Measurements from ENCODE around the gene GPC5.

GPC5 gene

DNA sequence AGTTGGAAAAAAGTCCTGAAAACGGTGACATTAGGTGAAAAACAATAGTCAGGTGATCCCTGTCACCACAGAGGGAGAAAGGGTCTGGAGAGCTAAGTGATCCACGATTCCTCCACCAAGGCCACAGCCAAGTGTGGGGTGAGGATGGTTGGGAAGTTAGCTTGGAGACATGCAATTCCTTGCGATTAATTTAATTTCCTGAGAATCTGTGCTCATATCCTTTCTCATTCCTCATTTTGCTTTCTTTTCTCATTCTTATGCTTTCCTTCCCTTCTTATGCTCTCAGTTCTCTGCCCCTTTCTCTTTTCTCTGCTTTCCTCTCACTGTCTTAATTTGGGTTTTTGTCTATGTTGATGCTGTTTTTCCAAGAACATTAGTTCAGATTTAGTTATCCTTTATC is 68.8 kb downstream of the GPC5 start:
- DNase-seq, result no peak

DNA sequence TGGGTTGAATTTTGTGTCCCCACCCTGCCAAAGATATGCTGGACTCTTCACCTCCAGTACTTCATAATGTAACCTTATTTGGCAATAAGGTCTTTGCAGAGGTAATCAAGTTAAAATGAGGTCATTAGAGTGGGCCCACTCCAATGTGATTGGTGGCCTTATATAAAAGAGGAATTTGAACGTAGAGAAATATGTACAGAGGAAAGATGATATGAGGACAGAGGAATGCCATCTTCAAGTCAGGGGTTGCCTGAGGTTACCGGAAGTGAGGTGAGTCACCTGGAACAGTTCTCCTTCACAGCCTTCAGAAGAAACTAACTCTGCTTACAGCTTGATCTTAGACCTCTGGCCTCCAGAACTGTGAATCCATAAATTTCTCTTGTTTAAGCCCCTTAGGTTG is 69.9 kb downstream of the GPC5 start:
- DNase-seq, result no peak

DNA sequence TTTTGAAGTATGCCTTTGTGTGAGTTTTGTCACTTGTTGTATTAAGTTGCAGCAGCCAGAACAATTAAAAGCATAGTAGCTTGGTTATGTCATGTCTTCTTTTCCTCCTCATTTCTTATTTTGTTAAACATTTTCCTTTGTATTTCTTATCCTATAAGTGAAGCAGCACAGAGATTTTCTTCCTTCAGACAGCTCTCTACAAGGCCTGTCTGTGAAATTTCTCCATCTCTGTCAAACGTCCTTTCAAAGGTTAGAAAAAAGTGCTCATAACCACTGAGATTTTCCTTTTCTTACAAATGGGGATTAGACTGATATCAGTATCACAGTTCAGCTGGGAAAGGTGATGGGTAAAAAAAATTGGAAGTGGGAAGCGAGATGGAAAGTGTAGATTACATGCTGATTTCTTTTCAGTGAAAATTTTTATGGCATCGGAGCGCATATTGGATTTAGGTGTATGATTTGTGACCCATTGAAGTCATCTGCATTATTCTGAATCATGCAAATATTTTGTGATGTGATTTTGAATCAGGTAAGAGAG is 71.7 kb downstream of the GPC5 start:
- DNase-seq, result no peak

DNA sequence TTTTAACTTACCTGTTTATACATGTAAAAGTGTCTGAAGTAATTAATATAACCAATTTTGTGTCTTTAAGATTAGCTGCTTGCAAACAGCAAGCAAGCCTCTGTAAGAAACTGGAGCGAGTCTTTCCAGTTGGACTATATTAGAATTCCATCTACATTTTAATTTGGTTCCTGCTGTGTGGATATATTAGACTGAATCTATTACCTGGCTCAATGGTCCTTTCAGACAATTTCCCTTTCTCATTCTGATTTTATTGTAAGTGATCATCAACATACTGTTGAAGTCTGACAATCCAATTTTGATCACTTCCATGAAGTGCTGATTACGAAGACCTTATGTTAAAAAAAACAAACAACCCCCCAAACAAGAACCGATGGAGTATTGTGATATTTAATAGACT is 72.3 kb downstream of the GPC5 start:
- DNase-seq, result no peak

DNA sequence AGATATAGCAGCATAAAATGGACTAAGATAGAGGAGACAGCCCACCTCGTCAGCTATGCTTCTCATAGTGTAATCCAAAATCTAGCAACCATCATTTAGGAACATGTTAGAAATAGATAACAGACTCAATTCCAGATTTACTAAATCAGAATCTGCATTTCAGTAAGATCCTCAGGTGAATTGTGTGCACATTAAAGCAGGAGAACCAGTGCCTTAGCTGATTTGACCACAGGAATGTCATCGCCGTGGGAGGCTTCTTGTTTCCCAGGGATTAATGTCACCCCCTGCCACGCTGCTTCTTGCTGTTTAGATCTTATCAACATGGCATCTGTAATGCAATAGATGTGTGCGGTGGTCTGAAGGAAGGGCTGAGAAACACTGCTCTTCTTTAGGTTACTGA is 84.0 kb downstream of the GPC5 start:
- DNase-seq, result peak; percentile 9

DNA sequence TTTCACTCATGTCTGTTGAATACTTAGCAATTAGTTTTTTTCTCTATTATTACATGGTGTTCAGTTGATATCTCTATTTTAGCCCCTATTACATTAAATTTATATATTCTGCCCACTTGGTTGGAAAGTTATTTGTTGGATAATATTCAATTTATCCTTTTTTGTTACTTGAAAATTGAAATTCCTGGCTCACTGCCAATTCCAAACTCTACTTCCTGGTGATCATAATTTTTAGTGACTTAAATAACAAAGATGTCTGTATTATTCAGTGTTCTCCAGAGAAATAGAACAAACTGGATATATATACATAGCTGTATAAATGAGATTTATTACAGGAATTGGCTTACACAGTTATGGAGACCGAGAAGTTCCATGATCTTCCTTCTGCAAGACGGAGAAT is 93.6 kb downstream of the GPC5 start:
- DNase-seq, result no peak

DNA sequence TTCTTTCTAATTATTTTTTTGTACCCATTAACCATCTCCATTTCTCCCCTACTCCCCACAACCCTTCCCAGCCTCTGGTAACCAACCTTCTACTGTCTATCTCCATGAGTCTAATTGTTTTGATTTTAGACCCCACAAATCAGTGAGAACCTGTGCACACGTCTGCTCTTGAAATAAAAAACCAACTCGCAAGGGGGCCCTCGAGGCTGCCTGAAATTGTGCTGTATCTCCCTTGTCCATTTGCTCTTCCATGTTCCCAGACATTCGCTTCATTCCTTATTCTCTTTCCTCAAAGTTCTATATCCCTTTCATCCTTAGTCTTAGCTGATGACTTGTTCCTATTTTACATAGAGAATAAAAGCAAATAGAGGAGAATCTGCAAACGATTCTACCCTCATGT is 95.0 kb downstream of the GPC5 start:
- no peak for DNase-seq

DNA sequence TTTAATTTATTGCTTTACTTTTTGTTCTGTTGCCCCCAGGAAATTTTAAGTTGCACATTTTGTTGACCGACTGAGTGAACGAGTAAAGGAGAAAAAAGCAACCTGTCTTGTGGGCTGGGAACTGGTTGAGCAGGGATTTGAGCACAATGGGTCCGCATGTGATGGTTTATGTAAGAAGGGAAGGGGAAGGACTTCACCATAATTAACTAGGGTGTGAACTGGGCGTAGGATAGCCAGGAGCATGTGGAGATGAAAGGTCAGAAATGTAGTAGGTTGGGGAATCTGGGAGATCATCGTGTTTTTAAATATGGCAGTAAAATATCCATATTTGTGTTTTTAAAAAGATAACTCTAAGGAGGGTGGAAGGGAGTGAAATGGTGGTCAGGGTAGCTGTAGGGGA is 99.9 kb downstream of the GPC5 start:
- no peak for DNase-seq

DNA sequence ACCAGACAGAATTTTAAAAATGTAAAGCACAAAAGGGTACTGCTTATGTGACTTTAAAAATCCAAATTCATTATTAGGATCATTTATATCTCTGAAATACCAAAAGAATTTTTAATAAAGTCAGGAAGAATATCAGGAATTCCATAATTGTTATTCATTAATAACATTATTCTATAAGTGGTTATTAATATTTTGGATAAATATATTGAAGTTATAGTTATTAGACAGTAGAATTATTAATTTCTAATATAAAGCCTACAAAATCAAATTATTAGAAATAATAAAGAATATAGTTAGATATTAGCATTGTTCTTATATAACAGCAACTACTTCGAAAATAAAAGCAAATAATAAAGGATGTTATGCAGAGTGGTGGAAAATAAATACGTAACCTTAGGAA is 105.8 kb downstream of the GPC5 start:
- no peak for DNase-seq

DNA sequence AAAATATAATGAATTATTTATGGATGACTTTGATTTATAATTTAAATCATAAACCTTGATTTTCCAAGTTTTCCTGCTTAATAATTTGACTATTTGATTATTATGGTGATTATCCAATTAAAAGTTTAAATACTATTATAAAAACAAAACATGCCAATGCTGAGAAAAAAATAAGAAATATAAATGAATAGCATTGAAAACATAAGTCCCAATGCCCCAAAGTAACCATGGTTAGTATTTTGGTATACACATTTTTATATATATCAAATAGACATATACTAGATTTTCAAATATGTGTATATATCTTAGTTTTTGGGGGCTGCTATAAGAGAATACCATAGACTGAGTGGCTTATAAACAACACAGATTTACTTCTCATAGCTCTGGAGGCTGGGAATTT is 108.3 kb downstream of the GPC5 start:
- no peak for DNase-seq

DNA sequence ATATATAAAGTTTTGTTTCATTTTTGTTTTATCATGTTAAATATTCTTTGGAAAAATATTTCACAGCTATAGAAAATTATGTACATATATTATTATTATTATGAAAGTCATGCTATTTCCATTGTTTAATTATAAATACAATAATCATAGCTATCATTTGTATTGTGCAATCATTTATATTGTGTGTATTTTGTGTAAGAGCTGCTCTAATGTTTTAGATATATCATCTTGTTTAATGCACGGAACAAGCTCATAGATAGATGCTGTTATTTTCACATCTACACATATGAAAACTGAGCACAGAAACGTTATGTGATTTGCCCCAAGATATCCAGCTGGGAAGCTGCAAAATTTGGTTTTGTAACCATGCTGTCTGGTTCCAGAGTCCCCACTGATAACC is 111.6 kb downstream of the GPC5 start:
- DNase-seq, result no peak

DNA sequence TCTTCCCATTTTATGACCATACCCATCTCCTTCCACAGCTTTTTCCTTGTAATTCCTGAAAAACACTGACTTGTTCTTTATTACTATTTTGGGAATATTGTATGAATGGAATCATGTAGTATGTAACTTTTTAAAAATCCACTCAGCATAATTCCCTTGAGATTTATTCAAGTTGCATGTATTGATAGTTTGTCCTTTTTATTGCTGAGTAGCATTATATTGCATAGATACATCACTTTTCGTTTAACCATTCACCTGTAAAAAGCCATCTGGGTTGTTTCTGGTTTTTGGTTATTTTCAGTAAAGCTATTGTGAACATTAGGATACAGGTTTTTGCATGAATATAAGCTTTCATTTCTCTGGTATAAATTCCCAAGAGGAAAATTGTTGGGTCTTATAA is 115.4 kb downstream of the GPC5 start:
- no peak for DNase-seq

DNA sequence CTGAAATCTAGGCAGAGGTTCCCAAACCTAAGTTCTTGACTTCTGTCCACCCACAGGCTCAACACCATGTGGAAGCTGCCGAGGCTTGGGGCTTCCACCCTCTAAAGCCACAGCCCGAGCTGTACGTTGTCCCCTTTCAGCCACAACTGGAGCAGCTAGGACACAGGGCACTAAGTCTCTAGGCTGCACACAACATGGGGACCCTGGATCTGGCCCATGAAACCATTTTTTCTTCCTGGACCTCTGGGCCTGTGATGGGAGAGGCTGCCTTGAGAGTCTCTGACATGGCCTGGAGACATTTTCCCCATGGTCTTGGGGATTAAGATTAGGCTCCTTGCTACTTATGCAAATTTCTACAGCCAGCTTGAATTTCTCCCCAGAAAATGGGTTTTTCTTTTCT is 118.4 kb downstream of the GPC5 start:
- DNase-seq, result no peak

DNA sequence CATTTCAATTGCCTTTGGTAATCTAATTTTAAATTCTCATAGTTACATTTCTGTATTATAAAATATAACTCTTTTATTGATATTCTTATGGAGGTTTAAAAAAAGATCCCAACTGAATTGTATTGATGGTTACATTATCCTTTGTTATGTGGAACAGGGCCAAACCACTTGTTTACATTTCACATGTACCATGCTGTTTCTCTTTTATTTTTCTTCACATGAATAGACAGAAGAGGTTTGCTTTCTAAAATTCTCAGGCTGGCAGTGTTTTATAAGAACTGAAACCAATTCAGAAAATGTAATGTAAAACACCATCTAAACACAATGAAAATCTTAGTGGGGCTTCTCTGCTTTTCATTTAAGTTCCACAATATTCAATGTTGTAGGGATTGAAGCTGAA is 122.5 kb downstream of the GPC5 start:
- DNase-seq, result no peak

DNA sequence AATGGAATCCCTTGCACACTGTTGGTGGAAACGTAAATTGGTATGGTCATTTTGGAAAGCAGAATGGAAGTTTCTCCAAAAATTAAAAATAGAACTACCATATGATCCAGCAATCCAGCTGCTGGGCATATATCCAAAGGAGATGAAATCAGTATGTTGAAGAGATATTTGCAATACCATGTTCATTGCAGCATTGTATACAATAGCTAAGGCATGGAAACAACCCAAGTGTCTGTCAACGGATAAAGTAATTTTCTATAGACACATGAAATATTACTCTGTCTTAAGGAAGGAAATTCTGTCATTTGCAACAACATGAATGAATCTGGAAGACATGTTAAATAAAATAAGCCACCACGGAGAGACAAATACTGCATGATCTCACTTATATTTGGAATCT is 124.7 kb downstream of the GPC5 start:
- no peak for DNase-seq

DNA sequence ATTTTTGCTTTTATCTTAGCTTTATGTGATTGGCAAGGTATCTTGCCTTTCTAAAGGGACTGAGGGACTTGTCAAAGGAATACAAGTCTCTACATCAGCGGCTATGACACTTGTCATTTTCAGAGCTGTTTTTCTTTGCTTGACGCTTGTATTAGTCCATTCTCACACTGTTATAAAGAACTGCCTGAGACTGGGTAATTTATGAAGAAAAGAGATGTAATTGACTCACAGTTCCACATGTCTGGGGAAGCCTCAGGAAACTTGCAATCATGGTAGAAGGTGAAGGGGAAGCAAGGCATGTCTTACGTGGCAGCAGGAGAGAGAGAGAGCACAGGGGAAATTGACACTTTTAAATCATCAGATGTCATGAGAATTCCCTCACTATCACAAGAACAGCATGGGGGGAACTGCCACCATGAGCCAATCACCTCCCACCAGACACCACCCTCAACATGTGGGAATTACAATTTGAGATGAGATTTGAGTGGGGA is 128.2 kb downstream of the GPC5 start:
- no peak for DNase-seq

DNA sequence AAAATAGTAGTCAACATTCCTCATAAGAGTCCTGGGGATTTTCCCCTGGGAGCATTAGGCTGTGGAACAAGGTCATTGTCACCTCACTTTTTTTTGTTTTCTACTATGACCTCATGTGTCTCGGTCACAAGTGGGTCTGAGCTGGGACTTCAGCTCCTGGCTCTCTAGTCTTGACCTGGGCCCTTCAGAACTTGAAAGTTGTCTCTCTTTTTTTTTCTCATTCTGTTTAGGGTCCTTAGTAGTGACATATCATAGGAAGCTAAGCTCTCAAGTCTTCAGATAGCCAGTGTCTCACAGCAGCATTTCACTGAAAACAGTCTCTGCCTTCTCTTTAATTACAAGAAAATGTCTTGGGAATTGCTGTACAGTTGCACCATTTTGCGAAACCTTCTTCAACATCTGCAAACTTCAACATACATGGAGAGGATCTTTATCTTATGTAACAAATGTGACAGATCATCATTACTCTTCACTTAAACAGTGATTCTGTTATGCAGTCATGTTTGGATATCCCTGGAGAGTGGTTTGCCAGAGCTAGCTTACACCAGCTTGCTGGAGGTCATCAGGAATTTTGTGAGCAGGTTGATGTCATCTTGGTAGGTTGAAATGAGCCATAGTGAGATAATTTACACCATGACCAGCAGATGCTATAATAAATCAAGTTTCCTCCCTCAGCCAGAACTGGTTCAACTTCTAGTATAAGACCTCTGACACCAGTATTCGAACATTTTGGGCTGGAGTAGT is 131.5 kb downstream of the GPC5 start:
- no peak for DNase-seq

DNA sequence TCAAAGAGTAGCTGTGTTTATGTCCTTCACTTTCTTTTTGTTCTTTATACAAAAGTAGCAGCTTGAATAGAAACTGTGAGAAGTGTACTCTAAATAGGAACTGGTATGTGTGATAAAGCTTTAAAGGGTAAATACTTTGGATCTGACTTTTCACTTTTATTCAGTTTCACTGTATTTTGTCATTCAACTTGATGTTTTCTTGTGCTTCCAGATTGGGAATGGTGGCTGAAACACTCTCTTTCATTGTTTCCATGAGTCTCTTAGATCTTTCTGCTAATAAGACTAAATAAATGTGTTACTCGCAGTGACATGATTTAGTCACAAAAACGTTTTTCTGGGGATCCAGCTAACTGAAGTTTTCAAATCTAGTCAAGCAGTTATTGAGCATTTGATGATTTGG is 133.2 kb downstream of the GPC5 start:
- no peak for DNase-seq

DNA sequence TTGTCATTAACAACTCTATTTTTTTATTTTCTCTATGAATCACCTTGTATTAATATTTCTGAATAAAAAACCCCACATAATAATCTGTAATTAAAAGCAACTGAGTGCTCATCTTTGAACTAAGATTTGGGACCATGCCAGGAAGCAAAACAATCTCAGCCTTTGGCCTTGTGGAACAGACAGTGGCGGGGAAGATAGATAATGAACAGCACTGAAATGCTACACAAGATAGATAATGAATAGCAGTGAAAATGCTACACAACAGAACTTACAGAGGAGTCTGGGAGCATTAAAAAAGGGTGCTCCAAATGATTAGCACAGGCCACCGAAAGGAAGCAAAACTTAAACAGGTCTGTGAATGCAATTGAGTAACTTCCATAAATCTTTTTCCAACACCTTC is 134.9 kb downstream of the GPC5 start:
- DNase-seq, result no peak

DNA sequence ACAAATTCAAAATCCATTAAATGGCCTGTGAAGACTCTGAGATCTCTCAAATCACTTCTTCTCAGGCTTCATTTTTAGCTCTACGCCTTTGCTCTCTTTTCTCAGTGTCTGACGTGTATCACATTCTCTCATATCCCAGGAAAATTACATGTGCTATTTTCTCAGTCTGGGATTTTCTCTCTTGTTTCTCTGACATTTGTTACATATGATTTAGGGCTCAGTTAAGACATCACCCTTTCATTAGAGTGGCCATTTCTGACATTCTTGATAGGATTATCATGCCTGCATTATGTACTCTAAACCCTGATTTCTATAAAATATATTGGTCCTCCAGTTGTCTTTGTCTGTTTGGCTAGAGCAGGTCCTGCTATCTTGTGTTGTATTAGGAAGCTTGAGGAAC is 136.6 kb downstream of the GPC5 start:
- DNase-seq, result no peak

DNA sequence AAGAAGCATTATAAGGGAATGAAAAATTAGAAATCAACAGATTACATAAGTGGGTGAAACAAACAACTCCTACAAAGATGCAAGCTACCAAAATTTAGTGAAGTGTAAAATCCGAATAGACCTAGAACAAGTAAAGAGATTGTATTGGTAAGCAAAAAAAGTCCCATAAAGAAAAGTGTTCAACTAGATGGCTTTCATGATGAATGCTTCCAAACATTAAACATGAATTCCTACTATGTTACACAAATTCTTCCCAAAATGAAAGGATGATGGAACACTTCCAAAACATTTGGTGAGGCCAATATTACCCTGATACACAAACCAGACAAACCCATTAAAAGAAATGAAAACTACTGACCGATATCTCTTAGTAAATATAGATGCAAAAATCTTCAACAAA is 139.0 kb downstream of the GPC5 start:
- DNase-seq, result no peak

DNA sequence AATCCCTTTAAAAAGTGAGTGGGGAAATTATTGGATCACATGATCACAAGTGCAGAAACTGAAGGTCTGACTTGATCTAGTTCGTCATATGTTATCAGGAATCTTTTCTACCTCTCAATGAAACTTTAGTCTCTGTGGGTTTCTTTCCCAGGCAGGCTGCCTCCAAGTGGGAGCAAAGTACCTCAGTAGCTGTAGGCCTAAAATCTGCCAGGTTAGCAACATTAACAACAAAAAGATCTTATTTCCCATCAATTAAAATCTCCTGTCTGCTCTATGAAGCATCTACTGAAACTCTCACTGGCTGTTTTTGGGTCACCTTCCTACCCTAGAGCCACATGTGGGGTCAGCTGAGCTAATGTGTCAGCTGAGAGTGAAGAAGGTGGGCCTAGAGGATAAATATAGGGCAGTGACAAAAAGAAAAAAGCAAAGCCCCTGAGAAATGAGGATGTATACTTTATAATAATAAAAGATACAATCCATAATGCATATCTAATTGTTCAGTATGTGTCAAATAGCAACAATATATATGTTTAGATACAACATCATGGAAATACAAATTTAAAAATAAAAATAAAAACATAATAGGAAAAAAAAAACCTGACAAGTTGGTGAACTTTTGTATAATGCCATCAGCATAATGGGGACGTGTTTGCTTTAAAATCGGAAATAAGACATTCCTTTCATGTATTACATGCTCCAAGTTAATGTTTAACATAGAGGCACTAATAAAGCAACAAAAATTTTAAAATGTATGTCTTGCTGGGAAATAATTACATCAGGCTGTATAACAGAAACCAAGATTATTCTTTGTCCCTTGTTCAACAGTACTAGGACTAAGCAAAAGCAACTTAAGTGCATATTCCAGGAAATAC is 141.1 kb downstream of the GPC5 start:
- no peak for DNase-seq

DNA sequence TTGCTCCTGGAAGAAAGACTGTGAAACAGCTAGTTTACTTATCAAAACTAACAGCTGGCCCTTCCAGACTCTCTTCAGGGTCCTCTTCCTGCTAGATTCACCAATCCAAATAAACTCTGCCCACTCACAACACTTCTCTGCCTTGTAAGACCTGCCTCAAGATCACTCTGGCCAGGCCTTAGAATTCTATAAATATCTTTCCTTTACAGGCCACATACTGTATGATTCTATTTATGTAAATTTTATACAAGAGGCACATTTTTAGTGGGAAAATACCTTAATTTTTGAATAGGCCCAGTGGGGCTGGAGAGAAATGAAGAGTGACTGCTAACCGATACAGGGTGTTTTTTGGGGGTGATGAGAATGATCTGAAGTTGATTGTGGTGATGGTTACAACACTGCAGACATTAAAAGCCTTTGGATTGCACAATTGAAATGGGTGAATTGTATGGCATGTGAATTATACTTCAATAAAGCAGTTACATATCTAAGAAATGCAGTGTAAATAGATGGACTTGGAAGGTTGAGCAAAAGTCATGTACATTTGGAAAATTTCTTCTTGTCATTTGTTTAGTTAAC is 141.8 kb downstream of the GPC5 start:
- DNase-seq, result no peak

DNA sequence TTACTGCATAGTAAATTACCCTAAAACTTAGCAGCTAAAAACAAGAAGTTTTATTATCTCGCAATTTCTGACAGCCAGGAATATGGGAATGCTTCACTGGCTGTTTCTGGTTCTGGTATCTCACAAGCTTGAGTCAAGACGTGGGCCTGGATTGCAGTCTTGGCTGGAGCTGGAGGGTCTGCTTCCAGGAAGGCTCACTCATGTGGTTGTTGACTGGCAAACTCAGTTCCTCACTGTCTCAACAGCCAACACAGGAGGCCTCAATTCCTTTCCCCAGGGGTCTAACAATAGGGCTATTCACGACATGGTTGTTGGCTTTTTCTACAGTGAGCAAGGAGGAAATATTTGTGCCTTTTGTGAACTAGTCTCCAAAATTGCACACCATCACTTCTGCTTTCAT is 146.3 kb downstream of the GPC5 start:
- DNase-seq, result no peak

All from NCI-H2171 (cell line).